ENCODE results near the gene SERPING1. TPM values are rescaled to one million over a fixed set of nuclear protein-coding genes. Genes with fewer than 3 reads are reported as not detected.

Gene SERPING1
- total RNA-seq, 6 experiments from 2014 or later: 0.11 to 0.51 (median 0.25) TPM; not detected in 1

DNA sequence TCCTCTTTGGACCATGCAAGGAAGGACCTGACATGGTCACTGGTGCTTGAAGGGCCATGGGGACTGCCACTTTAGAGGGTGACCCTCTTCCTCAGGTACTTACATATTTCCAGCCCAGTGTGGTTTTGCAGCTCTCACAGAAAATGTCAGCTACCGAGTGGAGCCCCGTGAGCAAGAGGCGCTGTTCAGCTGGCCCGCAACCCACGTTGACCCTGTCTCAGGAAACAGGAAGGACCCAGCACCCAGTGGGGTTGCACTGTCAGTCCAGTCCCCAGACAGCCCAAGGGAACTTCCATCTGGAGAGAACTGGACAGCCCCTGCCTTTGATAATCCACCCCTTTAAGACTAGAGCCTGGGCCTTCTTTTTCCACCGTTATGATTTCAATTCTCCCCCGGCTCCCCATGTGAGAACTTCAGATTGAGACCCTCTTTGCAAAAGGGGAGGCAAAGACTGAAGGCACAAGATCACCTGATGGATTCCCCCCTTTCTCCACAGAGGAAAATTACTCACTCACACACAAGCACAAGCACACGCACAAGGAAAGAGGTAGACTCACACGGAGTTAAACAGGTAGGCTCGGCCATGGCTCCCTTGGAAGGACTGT is 48.8 kb downstream of the SERPING1 start:
- peaks cover 13% of the 10 kb centered on the region for H3K36me3 Mint-ChIP-seq (ENCODE audit: low read depth)
- no peak for DNase-seq
- H3K9me3 Mint-ChIP-seq: no peaks in the 10 kb centered on the region
- H3K4me1 Mint-ChIP-seq (ENCODE audit: low read depth): peaks cover 89% of the 10 kb centered on the region
- peaks cover 30% of the 10 kb centered on the region for H3K27me3 Mint-ChIP-seq (ENCODE audit: insufficient read depth)
- peak overlapping the region; percentile 13; the same call in 1 of the 2 replicates for H3K27ac Mint-ChIP-seq
- no peak overlapping the region for H3K4me3 Mint-ChIP-seq
- TF ChIP-seq, protein P1, sequence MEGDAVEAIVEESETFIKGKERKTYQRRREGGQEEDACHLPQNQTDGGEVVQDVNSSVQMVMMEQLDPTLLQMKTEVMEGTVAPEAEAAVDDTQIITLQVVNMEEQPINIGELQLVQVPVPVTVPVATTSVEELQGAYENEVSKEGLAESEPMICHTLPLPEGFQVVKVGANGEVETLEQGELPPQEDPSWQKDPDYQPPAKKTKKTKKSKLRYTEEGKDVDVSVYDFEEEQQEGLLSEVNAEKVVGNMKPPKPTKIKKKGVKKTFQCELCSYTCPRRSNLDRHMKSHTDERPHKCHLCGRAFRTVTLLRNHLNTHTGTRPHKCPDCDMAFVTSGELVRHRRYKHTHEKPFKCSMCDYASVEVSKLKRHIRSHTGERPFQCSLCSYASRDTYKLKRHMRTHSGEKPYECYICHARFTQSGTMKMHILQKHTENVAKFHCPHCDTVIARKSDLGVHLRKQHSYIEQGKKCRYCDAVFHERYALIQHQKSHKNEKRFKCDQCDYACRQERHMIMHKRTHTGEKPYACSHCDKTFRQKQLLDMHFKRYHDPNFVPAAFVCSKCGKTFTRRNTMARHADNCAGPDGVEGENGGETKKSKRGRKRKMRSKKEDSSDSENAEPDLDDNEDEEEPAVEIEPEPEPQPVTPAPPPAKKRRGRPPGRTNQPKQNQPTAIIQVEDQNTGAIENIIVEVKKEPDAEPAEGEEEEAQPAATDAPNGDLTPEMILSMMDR (IDR thresholded peaks at IDR 0.05): no peak

DNA sequence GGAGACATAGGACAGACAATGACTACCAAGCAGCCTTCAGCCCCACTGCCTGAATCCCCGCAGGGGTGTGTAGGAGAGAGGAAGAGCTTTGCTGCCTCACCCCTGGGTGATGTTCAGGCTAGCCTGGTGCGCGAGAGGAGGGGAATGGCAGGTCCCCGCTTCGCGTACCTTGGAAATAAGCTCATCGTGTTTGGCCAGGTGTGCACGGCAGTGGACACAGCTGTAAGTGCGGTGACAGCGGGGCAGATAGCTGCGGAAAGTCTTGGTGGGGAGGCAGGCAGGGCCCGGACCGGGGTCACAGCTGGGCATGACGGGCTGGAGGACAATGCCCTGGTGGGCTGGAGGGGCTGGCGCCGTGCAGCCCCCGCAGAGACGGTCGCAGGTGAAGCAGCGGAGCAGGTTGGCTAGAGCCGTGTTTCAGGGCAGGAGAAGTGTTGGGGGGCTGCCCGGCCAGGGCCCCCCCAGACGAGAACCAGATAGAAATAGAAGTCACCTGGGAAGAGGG is 49.4 kb downstream of the SERPING1 start:
- peaks cover 13% of the 10 kb centered on the region for H3K36me3 Mint-ChIP-seq (ENCODE audit: low read depth)
- peaks cover 84% of the 10 kb centered on the region for H3K4me1 Mint-ChIP-seq (ENCODE audit: low read depth)
- no peak for DNase-seq
- TF ChIP-seq, protein P1 (IDR thresholded peaks at IDR 0.05): no peak
- peaks cover 30% of the 10 kb centered on the region for H3K27me3 Mint-ChIP-seq (ENCODE audit: insufficient read depth)
- H3K4me3 Mint-ChIP-seq: peak overlapping the region; percentile 58
- H3K9me3 Mint-ChIP-seq: no peaks in the 10 kb centered on the region
- H3K27ac Mint-ChIP-seq: no peak overlapping the region; the same call in 1 of the 2 replicates

DNA sequence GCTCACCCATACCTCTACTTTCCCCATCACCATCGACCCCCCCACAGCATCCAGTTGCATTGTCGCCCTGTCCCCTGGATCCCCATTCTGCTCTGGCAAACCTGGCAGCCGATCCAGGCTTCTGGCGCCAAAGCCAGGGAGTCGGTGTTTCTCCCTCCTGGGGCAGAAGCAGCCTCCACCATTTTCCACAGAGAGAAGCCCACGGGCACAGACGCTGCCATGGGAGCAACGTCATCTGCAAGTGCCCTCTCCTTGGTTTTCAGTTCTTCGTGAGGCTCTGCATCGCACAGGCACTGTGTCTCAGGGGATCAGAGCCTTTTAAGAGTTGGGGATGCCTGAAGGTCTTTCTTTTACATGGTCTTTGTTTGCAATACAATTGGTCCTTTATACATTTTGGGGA is 49.9 kb downstream of the SERPING1 start:
- Mint-ChIP-seq H3K4me1 (ENCODE audit: low read depth) (peaks cover 82% of the 10 kb centered on the region), H3K27ac (no peak overlapping the region), H3K4me3 (peak overlapping the region; percentile 82; the same call in 1 of the 2 replicates), H3K27me3 (ENCODE audit: insufficient read depth) (peaks cover 30% of the 10 kb centered on the region), H3K9me3 (no peaks in the 10 kb centered on the region), H3K36me3 (ENCODE audit: low read depth) (peaks cover 13% of the 10 kb centered on the region)
- TF ChIP-seq, protein P1 (IDR thresholded peaks at IDR 0.05): no peak
- no peak for DNase-seq

DNA sequence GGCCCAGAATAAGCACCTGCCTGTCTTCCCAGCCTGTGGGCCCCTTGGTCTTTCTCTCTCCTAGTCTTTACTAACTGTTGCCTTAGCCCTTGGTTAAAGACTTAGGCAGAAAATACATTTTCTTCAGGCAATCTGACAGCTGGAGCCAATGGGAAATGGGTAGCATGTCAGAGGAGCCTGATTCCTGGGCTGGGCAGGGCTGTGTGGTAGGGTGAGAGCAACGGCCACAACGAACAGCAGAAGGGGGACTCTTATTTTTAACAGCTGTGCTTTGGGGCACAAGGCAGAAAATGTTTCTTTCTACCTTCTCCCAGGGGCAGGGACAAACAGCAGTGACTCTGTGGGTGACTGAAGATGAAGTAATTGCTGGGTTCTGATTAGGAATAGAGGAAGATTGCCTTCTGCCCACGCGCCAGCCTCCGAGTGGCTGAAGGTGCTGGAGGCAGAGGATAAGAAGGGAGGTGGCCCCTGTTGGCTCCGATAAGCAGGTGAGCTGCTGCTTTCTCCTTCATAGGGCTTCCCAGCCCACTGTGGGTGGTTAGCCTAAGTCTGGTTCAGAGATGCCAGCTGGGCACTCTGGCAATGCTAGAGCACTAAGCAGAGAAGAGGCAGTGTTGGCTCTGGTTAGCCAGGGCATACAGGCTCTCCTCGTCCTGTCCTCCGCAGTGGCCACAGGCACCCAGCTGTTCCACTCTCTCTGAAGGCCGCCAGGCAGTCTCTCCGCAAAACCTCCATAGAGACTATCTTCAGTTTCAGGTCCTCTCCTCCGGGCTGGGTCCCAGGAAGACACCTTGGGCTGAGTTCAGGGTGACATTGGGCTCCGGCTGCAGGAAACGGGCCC is 50.7 kb downstream of the SERPING1 start:
- Mint-ChIP-seq H3K27ac (peak overlapping the region; percentile 23; the same call in 1 of the 2 replicates), H3K9me3 (no peaks in the 10 kb centered on the region), H3K27me3 (ENCODE audit: insufficient read depth) (peaks cover 30% of the 10 kb centered on the region), H3K36me3 (ENCODE audit: low read depth) (peaks cover 8% of the 10 kb centered on the region), H3K4me3 (peak overlapping the region; percentile 82), H3K4me1 (ENCODE audit: low read depth) (peaks cover 74% of the 10 kb centered on the region)
- TF ChIP-seq, protein P1 (IDR thresholded peaks at IDR 0.05): no peak
- no peak for DNase-seq

DNA sequence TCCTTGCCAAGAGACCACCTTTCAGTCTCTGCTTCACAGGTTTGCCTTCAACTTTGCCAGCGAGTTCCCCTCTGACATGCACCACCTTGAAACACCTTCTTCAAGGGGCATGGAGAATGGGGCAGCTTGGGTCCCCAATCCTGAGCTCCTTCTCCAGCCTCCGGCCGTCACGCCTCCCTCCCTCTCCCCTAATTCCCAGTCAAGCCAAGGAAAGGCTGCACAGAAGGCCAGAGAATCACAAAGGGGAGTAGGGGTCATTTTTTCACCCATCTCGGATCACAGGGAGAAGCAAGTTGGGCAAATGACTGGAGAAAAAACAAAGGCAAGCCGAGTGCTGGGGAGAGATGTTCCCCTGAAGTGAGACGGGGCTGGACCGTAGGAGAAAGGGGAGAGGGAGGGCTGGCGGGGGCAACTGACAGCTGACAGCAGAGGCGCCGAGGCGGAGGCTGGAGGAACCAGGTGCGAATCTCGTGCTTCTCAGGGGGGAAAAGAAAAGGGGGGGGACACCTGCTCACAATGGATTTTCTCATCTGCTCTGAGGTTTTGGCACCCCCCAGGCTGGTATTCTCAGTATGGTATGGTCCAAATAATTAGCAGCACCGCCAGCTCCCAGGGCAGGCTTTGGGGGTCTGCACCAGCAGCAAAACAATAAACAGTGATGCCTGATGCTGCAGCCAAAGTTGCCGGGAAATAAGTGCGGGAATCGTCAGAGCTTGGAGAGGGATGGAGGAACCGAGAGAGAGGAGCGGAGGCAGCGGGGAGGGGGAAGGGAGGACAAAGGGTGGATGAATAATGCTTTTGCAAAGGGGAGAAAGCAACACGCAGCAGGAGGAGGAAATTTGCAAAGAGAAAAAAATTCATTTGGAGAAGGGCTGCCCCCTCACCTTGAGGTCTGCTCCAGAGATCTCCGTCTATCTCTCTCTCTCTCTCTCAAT is 51.6 kb downstream of the SERPING1 start:
- no peaks in the 10 kb centered on the region for H3K9me3 Mint-ChIP-seq
- H3K36me3 Mint-ChIP-seq (ENCODE audit: low read depth): no peaks in the 10 kb centered on the region
- TF ChIP-seq, protein P1 (IDR thresholded peaks at IDR 0.05): no peak
- peak overlapping the region; percentile 82 for H3K4me3 Mint-ChIP-seq
- peaks cover 66% of the 10 kb centered on the region for H3K4me1 Mint-ChIP-seq (ENCODE audit: low read depth)
- peaks cover 30% of the 10 kb centered on the region for H3K27me3 Mint-ChIP-seq (ENCODE audit: insufficient read depth)
- peak overlapping the region; percentile 70 for H3K27ac Mint-ChIP-seq
- DNase-seq: no peak
